ENCODE results near the gene PRPF40A.

Gene PRPF40A

GRCh38 chr2:152695763-152696162 is 21.5 kb downstream of the PRPF40A start:
- TF ChIP-seq CTCF (IDR thresholded peaks at IDR 0.05; ENCODE audit: borderline replicate concordance, insufficient read depth, low read depth, low read length) = no peak
- no peak overlapping the region for H3K4me3 ChIP-seq (ENCODE audit: low read depth, low read length)

- no peak for TF ChIP-seq CTCF (IDR thresholded peaks at IDR 0.05; ENCODE audit: borderline replicate concordance, insufficient read depth, low read depth, low read length)
- H3K4me3 ChIP-seq (ENCODE audit: low read depth, low read length) = no peak overlapping the region
Observed at GRCh38 chr2:152694161-152694661, 23.1 kb downstream of the PRPF40A start.

- H3K4me3 ChIP-seq (ENCODE audit: low read depth, low read length) = no peak overlapping the region
Observed at GRCh38 chr2:152693033-152693432, 24.2 kb downstream of the PRPF40A start.

GRCh38 chr2:152686321-152686720 is 30.9 kb downstream of the PRPF40A start:
- H3K4me3 ChIP-seq (ENCODE audit: low read depth, low read length) = no peak overlapping the region
- TF ChIP-seq CTCF (IDR thresholded peaks at IDR 0.05; ENCODE audit: borderline replicate concordance, insufficient read depth, low read depth, low read length) = no peak

More at GRCh38 chr2:152693033-152693432, 24.2 kb downstream of the PRPF40A start:
- no peak for TF ChIP-seq CTCF (IDR thresholded peaks at IDR 0.05; ENCODE audit: borderline replicate concordance, insufficient read depth, low read depth, low read length)

GRCh38 chr2:152683400-152683799 is 33.9 kb downstream of the PRPF40A start:
- no peak for TF ChIP-seq CTCF (IDR thresholded peaks at IDR 0.05; ENCODE audit: borderline replicate concordance, insufficient read depth, low read depth, low read length)
- no peak overlapping the region for H3K4me3 ChIP-seq (ENCODE audit: low read depth, low read length)

GRCh38 chr2:152682663-152683062 is 34.6 kb downstream of the PRPF40A start:
- TF ChIP-seq CTCF (IDR thresholded peaks at IDR 0.05; ENCODE audit: borderline replicate concordance, insufficient read depth, low read depth, low read length) = no peak
- H3K4me3 ChIP-seq (ENCODE audit: low read depth, low read length) = no peak overlapping the region

- no peak for TF ChIP-seq CTCF (IDR thresholded peaks at IDR 0.05; ENCODE audit: borderline replicate concordance, insufficient read depth, low read depth, low read length)
- H3K4me3 ChIP-seq (ENCODE audit: low read depth, low read length) = no peak overlapping the region
Observed at GRCh38 chr2:152678808-152679207, 38.5 kb downstream of the PRPF40A start.

Data from GM12875 (cell line).